ENCODE results near the gene PFDN2. TPM values are rescaled to one million over a fixed set of nuclear protein-coding genes. Genes with fewer than 3 reads are reported as not detected.

The PFDN2 gene
- total and polyA plus RNA-seq, 7 donors, result 40.7 to 115 (median 63.4) TPM

- H3K9me3 ChIP-seq, result no peaks in the 10 kb centered on the region
- peaks cover 0 to 19% (median 15%) of the 10 kb centered on the region in 4 donors for H3K4me1 ChIP-seq
- no peak overlapping the region for H3K27ac ChIP-seq
- no peaks in the 10 kb centered on the region for H3K27me3 ChIP-seq
- TF ChIP-seq POLR2AphosphoS5 (IDR thresholded peaks at IDR 0.05), result no peak
- TF ChIP-seq CTCF (IDR thresholded peaks at IDR 0.05), result no peak
- no peak for TF ChIP-seq EP300 (IDR thresholded peaks at IDR 0.05)
- no peak for TF ChIP-seq POLR2A (IDR thresholded peaks at IDR 0.05)
- 92 to 95% methylated on average over 6 of the region's 6 CpGs for WGBS, 2 donors
- peaks cover 0 to 3% (median 0%) of the 10 kb centered on the region in 4 donors for H3K36me3 ChIP-seq
- intact Hi-C loops (cut with DNase I), result loop anchor here (5.0 to 10.0 kb wide), 3 partner anchors 98 to 368 kb away; no protein-coding TSS in a partner anchor
- no peak for DNase-seq
- H3K4me3 ChIP-seq, result no peak overlapping the region
Measured at GRCh38 chr1:161095230-161095629, 22.6 kb downstream of the PFDN2 start.

- no peaks in the 10 kb centered on the region for H3K27me3 ChIP-seq
- H3K36me3 ChIP-seq, result no peaks in the 10 kb centered on the region
- peaks cover 0 to 19% (median 15%) of the 10 kb centered on the region in 4 donors for H3K4me1 ChIP-seq
Measured at GRCh38 chr1:161094481-161094880, 23.4 kb downstream of the PFDN2 start.

GRCh38 chr1:161092621-161093028, 25.2 kb downstream of the PFDN2 start:
- H3K4me1 ChIP-seq, result peaks cover 0 to 5% (median 5%) of the 10 kb centered on the region in 4 donors
- TF ChIP-seq POLR2A (IDR thresholded peaks at IDR 0.05) (no peak), EP300 (IDR thresholded peaks at IDR 0.05) (no peak), POLR2AphosphoS5 (IDR thresholded peaks at IDR 0.05) (no peak), CTCF (IDR thresholded peaks at IDR 0.05) (no peak)
- intact Hi-C loops (cut with DNase I), result loop anchor here (10.0 kb wide), 1 partner anchor 258 kb away; no protein-coding TSS in a partner anchor
- no peaks in the 10 kb centered on the region for H3K27me3 ChIP-seq
- H3K4me3 ChIP-seq, result no peak overlapping the region
- no peaks in the 10 kb centered on the region for H3K36me3 ChIP-seq
- H3K27ac ChIP-seq, result no peak overlapping the region
- no peak for DNase-seq
- WGBS, 2 donors, result 83 to 87% methylated on average over 3 of the region's 3 CpGs
- H3K9me3 ChIP-seq, result no peaks in the 10 kb centered on the region

More at GRCh38 chr1:161094481-161094880, 23.4 kb downstream of the PFDN2 start:
- Histone ChIP-seq H3K9me3 (no peaks in the 10 kb centered on the region), H3K27ac (no peak overlapping the region), H3K4me3 (no peak overlapping the region)
- DNase-seq, result no peak
- intact Hi-C loops (cut with DNase I), result loop anchor here (10.0 kb wide), 1 partner anchor 260 kb away; no protein-coding TSS in a partner anchor
- TF ChIP-seq CTCF (IDR thresholded peaks at IDR 0.05) (no peak), EP300 (IDR thresholded peaks at IDR 0.05) (no peak), POLR2A (IDR thresholded peaks at IDR 0.05) (no peak), POLR2AphosphoS5 (IDR thresholded peaks at IDR 0.05) (no peak)
- 95 to 99% methylated on average over 14 of the region's 14 CpGs for WGBS, 2 donors

GRCh38 chr1:161091796-161092507, 25.9 kb downstream of the PFDN2 start:
- H3K36me3 ChIP-seq, result no peaks in the 10 kb centered on the region
- no peak for TF ChIP-seq POLR2A (IDR thresholded peaks at IDR 0.05)
- TF ChIP-seq CTCF (IDR thresholded peaks at IDR 0.05), result no peak
- no peak for TF ChIP-seq EP300 (IDR thresholded peaks at IDR 0.05)
- TF ChIP-seq POLR2AphosphoS5 (IDR thresholded peaks at IDR 0.05), result no peak
- no peaks in the 10 kb centered on the region for H3K4me1 ChIP-seq
- no peak overlapping the region for H3K27ac ChIP-seq
- no peaks in the 10 kb centered on the region for H3K9me3 ChIP-seq
- WGBS, 2 donors, result 93 to 95% methylated on average over 7 of the region's 7 CpGs
- H3K27me3 ChIP-seq, result no peaks in the 10 kb centered on the region
- intact Hi-C loops (cut with DNase I), result loop anchor here (10.0 kb wide), 1 partner anchor 257 kb away; no protein-coding TSS in a partner anchor
- no peak overlapping the region for H3K4me3 ChIP-seq
- DNase-seq, result no peak
